HG03469 (cell line): Measurements from ENCODE around the gene CACNA1C.

ENCODE experiments used
- ATAC-seq: cut with Tn5 transposase; IDR thresholded peaks from one replicate; pipeline ENCODE4 v1.9.1; 2021; ENCODE audit warnings: mild to moderate bottlenecking, moderate library complexity, moderate number of reproducible peaks; ENCODE audit not compliant: unreplicated experiment

Gene CACNA1C

GRCh38 chr12:2191534-2192153 is 138.9 kb downstream of the CACNA1C start:
- no peak for ATAC-seq

- ATAC-seq, result no peak
Observed at GRCh38 chr12:2192231-2192630, 139.4 kb downstream of the CACNA1C start.

- no peak for ATAC-seq
Observed at GRCh38 chr12:2194060-2194459, 141.3 kb downstream of the CACNA1C start.

- no peak for ATAC-seq
Observed at GRCh38 chr12:2194571-2194970, 141.8 kb downstream of the CACNA1C start.

- ATAC-seq, result no peak
Observed at GRCh38 chr12:2195085-2195484, 142.3 kb downstream of the CACNA1C start.

- no peak for ATAC-seq
Observed at GRCh38 chr12:2198005-2198501, 145.3 kb downstream of the CACNA1C start.

GRCh38 chr12:2198542-2198941 is 145.8 kb downstream of the CACNA1C start:
- no peak for ATAC-seq

- no peak for ATAC-seq
Observed at GRCh38 chr12:2205996-2206395, 153.2 kb downstream of the CACNA1C start.

GRCh38 chr12:2208837-2209635 is 156.2 kb downstream of the CACNA1C start:
- no peak for ATAC-seq

GRCh38 chr12:2211119-2211518 is 158.3 kb downstream of the CACNA1C start:
- no peak for ATAC-seq

- no peak for ATAC-seq
Observed at GRCh38 chr12:2212537-2212936, 159.8 kb downstream of the CACNA1C start.

GRCh38 chr12:2212971-2213869 is 160.4 kb downstream of the CACNA1C start:
- ATAC-seq, result no peak

- no peak for ATAC-seq
Observed at GRCh38 chr12:2214411-2214810, 161.6 kb downstream of the CACNA1C start.

- ATAC-seq, result no peak
Observed at GRCh38 chr12:2215709-2216560, 163.1 kb downstream of the CACNA1C start.

- no peak for ATAC-seq
Observed at GRCh38 chr12:2218706-2219105, 165.9 kb downstream of the CACNA1C start.

GRCh38 chr12:2221030-2221621 is 168.3 kb downstream of the CACNA1C start:
- ATAC-seq, result no peak

GRCh38 chr12:2222691-2223090 is 169.9 kb downstream of the CACNA1C start:
- ATAC-seq, result no peak

- ATAC-seq, result no peak
Observed at GRCh38 chr12:2224961-2225360, 172.2 kb downstream of the CACNA1C start.

- ATAC-seq, result no peak
Observed at GRCh38 chr12:2225696-2226095, 172.9 kb downstream of the CACNA1C start.

GRCh38 chr12:2226641-2227040 is 173.9 kb downstream of the CACNA1C start:
- ATAC-seq, result no peak
